ENCODE data around the gene TERT.

Gene TERT

DNA sequence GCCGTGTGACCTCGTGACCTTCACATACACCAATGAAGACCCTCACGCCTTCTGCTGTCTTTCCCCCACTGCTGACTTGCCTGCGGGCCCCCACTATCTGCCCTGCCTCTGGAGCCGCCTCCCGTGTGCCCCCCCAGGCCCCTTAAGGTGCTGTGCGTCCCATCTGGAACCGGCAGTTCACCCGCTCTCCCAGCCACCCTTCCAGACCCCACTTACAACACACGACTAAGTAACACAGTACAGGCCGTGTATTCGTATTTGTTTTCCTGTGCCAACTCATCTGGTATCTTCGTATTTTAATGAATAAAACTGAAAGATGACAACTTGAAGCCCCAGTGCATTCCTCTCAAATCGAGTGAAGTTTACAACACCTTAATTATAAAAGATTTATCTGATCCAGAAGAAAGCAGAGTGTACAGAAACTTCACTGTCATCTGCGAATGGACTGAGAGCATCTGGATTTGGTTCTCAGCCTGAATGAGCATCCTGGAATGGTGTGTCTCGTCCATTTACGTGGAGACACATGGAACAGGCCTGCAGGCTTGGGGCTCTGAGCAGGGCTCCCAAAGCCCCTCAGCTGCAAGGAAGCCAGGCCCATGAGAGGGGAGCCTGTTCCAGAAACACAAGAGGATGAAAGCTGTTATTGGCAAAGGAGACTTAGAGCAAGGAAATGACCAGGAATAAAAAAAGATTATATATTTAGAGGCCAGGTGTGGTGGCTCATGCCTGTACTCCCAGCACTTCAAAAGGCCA lies 21.9 kb upstream of the TERT start:
- no peak for DNase-seq (ENCODE audit: extremely low spot score)
- ChIA-PET POLR2A (no interaction called here), CTCF (interaction anchor here (1.1 kb wide), 1 partner anchor 10 kb away, joined by 4 read pairs; no protein-coding TSS in a partner anchor)
- TF ChIP-seq FOXK2 (IDR thresholded peaks at IDR 0.05) (no peak), SP1 (IDR thresholded peaks at IDR 0.05) (no peak), CTBP1 (IDR thresholded peaks at IDR 0.05; ENCODE audit: borderline replicate concordance) (no peak), FOXM1 (IDR thresholded peaks at IDR 0.05; ENCODE audit: borderline replicate concordance) (no peak), ARNT (IDR thresholded peaks at IDR 0.05) (no peak), TARDBP (IDR thresholded peaks at IDR 0.05) (no peak), L3MBTL2 (conservative IDR thresholded peaks at IDR 0.05) (no peak)
- TF ChIP-seq, protein P1, sequence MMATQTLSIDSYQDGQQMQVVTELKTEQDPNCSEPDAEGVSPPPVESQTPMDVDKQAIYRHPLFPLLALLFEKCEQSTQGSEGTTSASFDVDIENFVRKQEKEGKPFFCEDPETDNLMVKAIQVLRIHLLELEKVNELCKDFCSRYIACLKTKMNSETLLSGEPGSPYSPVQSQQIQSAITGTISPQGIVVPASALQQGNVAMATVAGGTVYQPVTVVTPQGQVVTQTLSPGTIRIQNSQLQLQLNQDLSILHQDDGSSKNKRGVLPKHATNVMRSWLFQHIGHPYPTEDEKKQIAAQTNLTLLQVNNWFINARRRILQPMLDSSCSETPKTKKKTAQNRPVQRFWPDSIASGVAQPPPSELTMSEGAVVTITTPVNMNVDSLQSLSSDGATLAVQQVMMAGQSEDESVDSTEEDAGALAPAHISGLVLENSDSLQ (IDR thresholded peaks at IDR 0.05) = no peak

GRCh38 chr5:1315709-1316587 lies 21.1 kb upstream of the TERT start:
- ChIA-PET CTCF (interaction anchor here (0.5 to 0.6 kb wide), 2 partner anchors 48 to 414 kb away, joined by 3 read pairs; no protein-coding TSS in a partner anchor), POLR2A (no interaction called here)
- no peak for DNase-seq (ENCODE audit: extremely low spot score)
- TF ChIP-seq L3MBTL2 (conservative IDR thresholded peaks at IDR 0.05) (no peak), ELF4 (IDR thresholded peaks at IDR 0.05) (no peak), FOXM1 (IDR thresholded peaks at IDR 0.05; ENCODE audit: borderline replicate concordance) (no peak), CTBP1 (IDR thresholded peaks at IDR 0.05; ENCODE audit: borderline replicate concordance) (no peak), NFRKB (IDR thresholded peaks at IDR 0.05) (no peak), SUZ12 (IDR thresholded peaks at IDR 0.05) (no peak), LEF1 (IDR thresholded peaks at IDR 0.05; ENCODE audit: borderline replicate concordance) (no peak), ZNF384 (IDR thresholded peaks at IDR 0.05) (no peak), FOXK2 (IDR thresholded peaks at IDR 0.05) (no peak), BHLHE40 (IDR thresholded peaks at IDR 0.05; ENCODE audit: borderline replicate concordance) (no peak)
- TF ChIP-seq, protein P1 (IDR thresholded peaks at IDR 0.05) = no peak

DNA sequence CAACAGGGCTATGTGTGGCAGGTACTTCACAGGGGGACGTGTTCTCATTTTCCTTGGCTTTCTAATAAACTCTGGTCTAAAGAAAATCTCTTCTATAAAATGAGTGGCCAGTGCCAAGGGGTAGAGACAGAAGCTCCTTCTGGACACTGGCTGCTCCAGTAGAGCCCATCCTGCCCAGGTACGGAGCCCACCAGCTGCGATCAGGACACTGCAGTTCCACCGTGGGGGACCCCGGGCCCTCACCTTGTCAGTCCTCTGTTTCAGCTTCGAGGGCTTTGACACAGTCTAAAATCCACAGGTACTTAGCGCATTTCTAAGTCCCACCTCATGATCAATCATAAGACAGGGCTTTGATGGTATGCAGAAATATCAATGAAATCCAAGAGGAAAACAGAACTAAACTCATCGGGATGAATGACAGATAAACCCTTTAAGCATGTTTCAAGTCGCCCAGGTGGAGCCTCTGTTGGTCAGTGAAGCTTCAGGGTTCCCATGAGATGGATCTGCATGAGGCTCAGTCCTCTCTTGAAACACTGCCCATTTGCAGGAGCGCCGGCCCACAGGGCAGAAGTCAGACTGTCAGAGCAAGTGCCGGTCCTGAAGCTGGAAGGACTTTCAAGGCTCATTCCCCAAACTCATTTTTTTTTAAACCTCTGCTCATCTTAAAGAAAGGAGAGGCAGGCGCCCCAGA lies 20.3 kb upstream of the TERT start:
- POLR2A ChIA-PET = no interaction called here
- CTCF ChIA-PET = no interaction called here
- no peak for TF ChIP-seq L3MBTL2 (conservative IDR thresholded peaks at IDR 0.05)
- no peak for TF ChIP-seq CTBP1 (IDR thresholded peaks at IDR 0.05; ENCODE audit: borderline replicate concordance)
- no peak for TF ChIP-seq BHLHE40 (IDR thresholded peaks at IDR 0.05; ENCODE audit: borderline replicate concordance)
- no peak for TF ChIP-seq LEF1 (IDR thresholded peaks at IDR 0.05; ENCODE audit: borderline replicate concordance)
- no peak for TF ChIP-seq FOXK2 (IDR thresholded peaks at IDR 0.05)
- TF ChIP-seq HDGF (IDR thresholded peaks at IDR 0.05; ENCODE audit: borderline replicate concordance) = no peak
- TF ChIP-seq, protein P1 (IDR thresholded peaks at IDR 0.05) = no peak
- no peak for TF ChIP-seq FOXM1 (IDR thresholded peaks at IDR 0.05; ENCODE audit: borderline replicate concordance)
- no peak for TF ChIP-seq TARDBP (IDR thresholded peaks at IDR 0.05)
- TF ChIP-seq NFRKB (IDR thresholded peaks at IDR 0.05) = no peak
- TF ChIP-seq SUZ12 (IDR thresholded peaks at IDR 0.05) = no peak
- TF ChIP-seq ELF4 (IDR thresholded peaks at IDR 0.05) = no peak
- TF ChIP-seq ARNT (IDR thresholded peaks at IDR 0.05) = no peak
- no peak for TF ChIP-seq SP1 (IDR thresholded peaks at IDR 0.05)
- TF ChIP-seq ZNF384 (IDR thresholded peaks at IDR 0.05) = no peak
- no peak for TF ChIP-seq FOXA1 (IDR thresholded peaks at IDR 0.05)

DNA sequence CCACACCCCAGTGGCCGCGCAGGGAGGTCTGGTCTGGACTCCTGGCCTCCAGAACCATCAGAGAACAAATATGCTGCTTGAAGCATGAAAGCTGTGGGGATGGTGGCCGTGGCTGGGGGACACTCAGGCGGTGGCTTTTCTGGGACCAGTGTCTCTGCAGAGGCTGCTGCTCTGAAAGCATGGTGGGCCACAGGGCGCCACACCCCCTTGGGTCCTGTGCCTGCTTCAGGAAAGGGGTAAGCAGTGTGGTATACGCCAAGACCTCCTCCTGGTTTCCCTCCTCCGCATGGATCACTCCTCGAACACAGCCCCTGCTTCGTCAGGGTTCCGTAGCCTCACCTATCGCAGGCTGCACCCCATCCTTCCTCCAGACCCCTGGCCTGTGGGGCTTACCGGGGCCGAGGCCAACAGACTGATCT lies 19.7 kb upstream of the TERT start:
- TF ChIP-seq SUZ12 (IDR thresholded peaks at IDR 0.05) = no peak
- TF ChIP-seq, protein P1 (IDR thresholded peaks at IDR 0.05) = no peak
- TF ChIP-seq SP1 (IDR thresholded peaks at IDR 0.05) = no peak
- no peak for TF ChIP-seq NFRKB (IDR thresholded peaks at IDR 0.05)
- TF ChIP-seq L3MBTL2 (conservative IDR thresholded peaks at IDR 0.05) = no peak
- TF ChIP-seq TARDBP (IDR thresholded peaks at IDR 0.05) = no peak
- no peak for TF ChIP-seq LEF1 (IDR thresholded peaks at IDR 0.05; ENCODE audit: borderline replicate concordance)
- TF ChIP-seq ELF4 (IDR thresholded peaks at IDR 0.05) = no peak
- no peak for TF ChIP-seq FOXK2 (IDR thresholded peaks at IDR 0.05)
- TF ChIP-seq ARNT (IDR thresholded peaks at IDR 0.05) = no peak
- TF ChIP-seq ZNF384 (IDR thresholded peaks at IDR 0.05) = no peak
- no peak for TF ChIP-seq FOXA1 (IDR thresholded peaks at IDR 0.05)
- no peak for TF ChIP-seq BHLHE40 (IDR thresholded peaks at IDR 0.05; ENCODE audit: borderline replicate concordance)
- TF ChIP-seq FOXM1 (IDR thresholded peaks at IDR 0.05; ENCODE audit: borderline replicate concordance) = no peak
- no peak for TF ChIP-seq CTBP1 (IDR thresholded peaks at IDR 0.05; ENCODE audit: borderline replicate concordance)
- TF ChIP-seq HDGF (IDR thresholded peaks at IDR 0.05; ENCODE audit: borderline replicate concordance) = no peak
- DNase-seq (ENCODE audit: extremely low spot score) = no peak
- CTCF ChIA-PET = no interaction called here
- POLR2A ChIA-PET = no interaction called here

More for the DNA sequence above, 20.3 kb upstream of the TERT start:
- DNase-seq (ENCODE audit: extremely low spot score) = no peak

Measured in HEK293T (cell line).